Astrocyte (in vitro differentiated cells and primary cell): ENCODE data around the gene SLC8A3. TPM values are rescaled to one million over a fixed set of nuclear protein-coding genes. Genes with fewer than 3 reads are reported as not detected.

ENCODE experiments used
- DNase-seq: peaks from one replicate; pipeline ENCODE4 v3.0.0-alpha.2; 2010; ENCODE audit warnings: low read depth
- FAIRE-seq: peaks from 2 replicates; lab custom pipeline; 2011; peaks lifted over from hg19 to GRCh38; lab: Jason Lieb, UNC
- H2AFZ ChIP-seq: 2 replicates; pipeline ENCODE4 v1.6.0; 2012; ENCODE audit warnings: low read depth, low read length, inconsistent platforms
- H3K27ac ChIP-seq: 2 replicates; pipeline ENCODE4 v1.5.1; 2011; ENCODE audit warnings: low read depth, low read length, inconsistent platforms
- H3K27me3 ChIP-seq: 2 replicates; pipeline ENCODE4 v1.6.0; 2011; ENCODE audit warnings: low read length, inconsistent platforms; ENCODE audit not compliant: insufficient read depth
- H3K36me3 ChIP-seq: 2 replicates; pipeline ENCODE4 v1.5.1; 2011; ENCODE audit warnings: low read length, inconsistent platforms; ENCODE audit not compliant: insufficient read depth
- H3K4me1 ChIP-seq: 2 replicates; pipeline ENCODE4 v1.5.1; 2011; ENCODE audit warnings: low read length, inconsistent platforms; ENCODE audit not compliant: insufficient read depth
- H3K4me2 ChIP-seq: 2 replicates; pipeline ENCODE4 v1.6.0; 2012; ENCODE audit warnings: low read length, inconsistent platforms
- H3K4me3 ChIP-seq: 2 replicates; pipeline ENCODE4 v1.5.1; 2011; ENCODE audit warnings: low read depth, mild to moderate bottlenecking, low read length, inconsistent platforms; ENCODE audit not compliant: insufficient read depth
- H3K79me2 ChIP-seq: 2 replicates; pipeline ENCODE4 v1.6.0; 2012; ENCODE audit warnings: mild to moderate bottlenecking, low read length, inconsistent platforms; ENCODE audit not compliant: insufficient read depth
- H3K9ac ChIP-seq: 2 replicates; pipeline ENCODE4 v1.6.0; 2012; ENCODE audit warnings: mild to moderate bottlenecking, low read length, inconsistent platforms
- H3K9me3 ChIP-seq: 2 replicates; pipeline ENCODE4 v1.5.1; 2012; ENCODE audit warnings: low read depth, mild to moderate bottlenecking, low read length, inconsistent platforms; ENCODE audit not compliant: insufficient read depth
- H4K20me1 ChIP-seq: 2 replicates; pipeline ENCODE4 v1.6.0; 2012; ENCODE audit warnings: low read length, inconsistent platforms; ENCODE audit not compliant: insufficient read depth
- H3K27ac Mint-ChIP-seq: one replicate; pipeline ENCODE4 v1.8.0; 2021; ENCODE audit warnings: mild to moderate bottlenecking, mixed read lengths; ENCODE audit not compliant: unreplicated experiment
- H3K27me3 Mint-ChIP-seq: one replicate; pipeline ENCODE4 v1.8.0; 2021; ENCODE audit warnings: low read depth, mixed read lengths; ENCODE audit not compliant: unreplicated experiment
- H3K36me3 Mint-ChIP-seq: one replicate; pipeline ENCODE4 v1.8.0; 2021; ENCODE audit warnings: low read depth, mixed read lengths; ENCODE audit not compliant: unreplicated experiment
- H3K4me1 Mint-ChIP-seq: one replicate; pipeline ENCODE4 v1.8.0; 2021; ENCODE audit warnings: low read depth, mixed read lengths; ENCODE audit not compliant: unreplicated experiment
- H3K4me3 Mint-ChIP-seq: one replicate; pipeline ENCODE4 v1.8.0; 2021; ENCODE audit warnings: mild to moderate bottlenecking, moderate library complexity, mixed read lengths; ENCODE audit not compliant: unreplicated experiment
- H3K9me3 Mint-ChIP-seq: one replicate; pipeline ENCODE4 v1.8.0; 2021; ENCODE audit warnings: mild to moderate bottlenecking, mixed read lengths; ENCODE audit not compliant: unreplicated experiment
- CTCF ChIP-seq: IDR thresholded peaks from 2 replicates; pipeline ENCODE4 v1.5.1; 2011; ENCODE audit warnings: low read depth, mild to moderate bottlenecking, inconsistent platforms, low read length, moderate library complexity; ENCODE audit not compliant: insufficient read depth
- EZH2 ChIP-seq: IDR thresholded peaks from 2 replicates; pipeline ENCODE4 v1.6.1; 2012; ENCODE audit warnings: mild to moderate bottlenecking, low read length, inconsistent platforms; ENCODE audit not compliant: insufficient read depth
- total RNA-seq: library from RNA; stranded (reverse); gene quantifications from 2 replicates; pipeline ENCODE4 v1.2.1, GENCODE V29; 2021

SLC8A3 gene
- total RNA-seq, 1 donor from 2014 or later: 0.45 TPM

GRCh38 chr14:70008284-70009262 is 180.2 kb downstream of the SLC8A3 start:
- H3K27ac ChIP-seq: no peak overlapping the region
- no peak overlapping the region for H3K4me2 ChIP-seq
- Mint-ChIP-seq H3K36me3 (no peaks in the 10 kb centered on the region), H3K4me1 (no peaks in the 10 kb centered on the region), H3K4me3 (no peak overlapping the region), H3K9me3 (peaks cover 3% of the 10 kb centered on the region), H3K27ac (no peak overlapping the region), H3K27me3 (peaks cover 6% of the 10 kb centered on the region)
- DNase-seq (no peak), FAIRE-seq (no peak)
- no peak overlapping the region for H3K9ac ChIP-seq
- H3K79me2 ChIP-seq: no peaks in the 10 kb centered on the region
- H3K4me3 ChIP-seq: no peak overlapping the region
- no peaks in the 10 kb centered on the region for H3K4me1 ChIP-seq
- TF ChIP-seq CTCF (no peak), EZH2 (no peak)
- no peak overlapping the region for H2AFZ ChIP-seq
- H4K20me1 ChIP-seq: no peaks in the 10 kb centered on the region
- no peaks in the 10 kb centered on the region for H3K36me3 ChIP-seq
- H3K9me3 ChIP-seq: no peaks in the 10 kb centered on the region
- no peaks in the 10 kb centered on the region for H3K27me3 ChIP-seq

- H3K27ac Mint-ChIP-seq: no peak overlapping the region
- H3K9me3 Mint-ChIP-seq: no peaks in the 10 kb centered on the region
- H3K27me3 Mint-ChIP-seq: peaks cover 9% of the 10 kb centered on the region
- Histone ChIP-seq H3K4me1 (no peaks in the 10 kb centered on the region), H3K27ac (no peak overlapping the region), H3K9me3 (no peaks in the 10 kb centered on the region), H3K27me3 (no peaks in the 10 kb centered on the region), H2AFZ (no peak overlapping the region), H3K4me3 (no peak overlapping the region), H3K4me2 (no peak overlapping the region), H3K36me3 (no peaks in the 10 kb centered on the region), H3K9ac (no peak overlapping the region), H3K79me2 (no peaks in the 10 kb centered on the region), H4K20me1 (no peaks in the 10 kb centered on the region)
- no peak overlapping the region for H3K4me3 Mint-ChIP-seq
- no peak for FAIRE-seq
- H3K36me3 Mint-ChIP-seq: no peaks in the 10 kb centered on the region
- no peak for DNase-seq
- no peaks in the 10 kb centered on the region for H3K4me1 Mint-ChIP-seq
- TF ChIP-seq EZH2: no peak
- no peak for TF ChIP-seq CTCF
Measured at GRCh38 chr14:70006699-70007098, 182.1 kb downstream of the SLC8A3 start.

DNA sequence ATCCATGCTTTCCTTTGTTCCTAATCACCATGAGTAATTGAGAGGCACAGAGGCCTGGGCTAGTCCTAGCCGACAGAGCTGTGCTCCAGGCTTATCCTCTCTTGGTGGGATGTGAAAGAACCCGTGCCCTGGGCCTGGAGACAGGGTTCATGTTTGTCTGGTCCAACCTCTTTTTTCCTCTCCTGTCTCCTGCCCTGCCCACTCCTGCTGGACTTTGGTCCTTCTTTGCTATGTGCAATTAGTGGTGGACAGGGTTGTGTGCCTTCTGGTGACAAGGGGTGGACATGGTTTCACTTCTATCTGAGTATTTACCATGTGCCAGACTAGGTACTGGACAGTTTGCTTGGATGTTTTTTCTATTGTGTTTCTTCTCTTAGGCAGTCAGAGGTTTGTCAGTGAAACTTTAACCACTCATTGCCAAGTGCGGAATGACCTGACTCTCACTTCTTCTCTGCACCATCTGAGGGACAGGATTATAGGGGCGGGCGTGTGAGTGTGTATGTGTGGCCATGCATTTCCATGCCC is 183.4 kb downstream of the SLC8A3 start:
- H3K4me2 ChIP-seq: no peak overlapping the region
- Mint-ChIP-seq H3K4me1 (no peaks in the 10 kb centered on the region), H3K4me3 (no peak overlapping the region), H3K9me3 (no peaks in the 10 kb centered on the region), H3K36me3 (no peaks in the 10 kb centered on the region), H3K27me3 (peaks cover 11% of the 10 kb centered on the region), H3K27ac (no peak overlapping the region)
- no peaks in the 10 kb centered on the region for H3K9me3 ChIP-seq
- no peak overlapping the region for H3K27ac ChIP-seq
- no peaks in the 10 kb centered on the region for H3K27me3 ChIP-seq
- H3K36me3 ChIP-seq: no peaks in the 10 kb centered on the region
- H4K20me1 ChIP-seq: no peaks in the 10 kb centered on the region
- H2AFZ ChIP-seq: no peak overlapping the region
- FAIRE-seq (no peak), DNase-seq (no peak)
- H3K4me3 ChIP-seq: no peak overlapping the region
- H3K4me1 ChIP-seq: no peaks in the 10 kb centered on the region
- no peak overlapping the region for H3K9ac ChIP-seq
- TF ChIP-seq EZH2 (no peak), CTCF (no peak)
- no peaks in the 10 kb centered on the region for H3K79me2 ChIP-seq
